H9 (cell line): ENCODE data around the gene ITPR1. TPM values are rescaled to one million over a fixed set of nuclear protein-coding genes. Genes with fewer than 3 reads are reported as not detected.

Experiments used
- DNase-seq: peaks from one replicate; pipeline ENCODE4 v3.0.0-alpha.2; 2017
- H2AFZ ChIP-seq: one replicate; pipeline ENCODE4 v1.6.1; 2013; ENCODE audit warnings: mild to moderate bottlenecking, low read length, control low read depth, moderate library complexity
- H2AK5ac ChIP-seq: 2 replicates; pipeline ENCODE4 v1.6.1; 2013; ENCODE audit warnings: low read length, control low read depth, mixed read lengths; ENCODE audit not compliant: insufficient read length
- H2BK120ac ChIP-seq: one replicate; pipeline ENCODE4 v1.6.1; 2013; ENCODE audit warnings: low read depth, mild to moderate bottlenecking, low read length, control low read depth, inconsistent platforms; ENCODE audit not compliant: poor library complexity, severe bottlenecking
- H2BK12ac ChIP-seq: 2 replicates; pipeline ENCODE4 v1.6.1; 2013; ENCODE audit warnings: low read length, control low read depth, mixed read lengths, low read depth; ENCODE audit not compliant: insufficient read length
- H2BK15ac ChIP-seq: 2 replicates; pipeline ENCODE4 v1.6.1; 2013; ENCODE audit warnings: low read depth, low read length, control low read depth
- H2BK20ac ChIP-seq: one replicate; pipeline ENCODE4 v1.6.1; 2013; ENCODE audit warnings: low read depth, mild to moderate bottlenecking, low read length, control low read depth, inconsistent platforms; ENCODE audit not compliant: poor library complexity, severe bottlenecking
- H2BK5ac ChIP-seq: 2 replicates; pipeline ENCODE4 v1.6.1; 2013; ENCODE audit warnings: low read length, control low read depth, mixed read lengths; ENCODE audit not compliant: insufficient read length
- H3K14ac ChIP-seq: 2 replicates; pipeline ENCODE4 v1.6.1; 2013; ENCODE audit warnings: low read length, control low read depth; ENCODE audit not compliant: insufficient read depth
- H3K18ac ChIP-seq: 2 replicates; pipeline ENCODE4 v1.6.1; 2013; ENCODE audit warnings: low read depth, mild to moderate bottlenecking, mixed read lengths, low read length, control low read depth; ENCODE audit not compliant: insufficient read length
- H3K23ac ChIP-seq: 2 replicates; pipeline ENCODE4 v1.6.1; 2013; ENCODE audit warnings: low read length, control low read depth, mixed read lengths, low read depth; ENCODE audit not compliant: insufficient read length
- H3K23me2 ChIP-seq: 2 replicates; pipeline ENCODE4 v1.6.1; 2013; ENCODE audit warnings: low read depth, mild to moderate bottlenecking, mixed read lengths, low read length, control low read depth; ENCODE audit not compliant: insufficient read length, poor library complexity, severe bottlenecking
- H3K27ac ChIP-seq: 2 replicates; pipeline ENCODE4 v1.5.1; 2013; ENCODE audit warnings: low read length, control low read depth, mixed read lengths, low read depth; ENCODE audit not compliant: insufficient read length
- H3K27me3 ChIP-seq: 2 replicates; pipeline ENCODE4 v1.6.1; 2013; ENCODE audit warnings: low read length, control low read depth, inconsistent platforms; ENCODE audit not compliant: insufficient read depth
- H3K4ac ChIP-seq: 2 replicates; pipeline ENCODE4 v1.6.1; 2013; ENCODE audit warnings: low read depth, mild to moderate bottlenecking, control low read depth, inconsistent platforms, low read length, moderate library complexity
- H3K4me1 ChIP-seq: 2 replicates; pipeline ENCODE4 v1.6.1; 2013; ENCODE audit warnings: low read length, control low read depth, inconsistent platforms; ENCODE audit not compliant: insufficient read depth
- H3K4me2 ChIP-seq: 2 replicates; pipeline ENCODE4 v1.6.1; 2013; ENCODE audit warnings: low read length, control low read depth, mixed read lengths; ENCODE audit not compliant: insufficient read length, insufficient read depth
- H3K56ac ChIP-seq: 2 replicates; pipeline ENCODE4 v1.6.1; 2013; ENCODE audit warnings: low read depth, mild to moderate bottlenecking, mixed read lengths, low read length, control low read depth; ENCODE audit not compliant: insufficient read length
- H3K79me1 ChIP-seq: 2 replicates; pipeline ENCODE4 v1.6.1; 2013; ENCODE audit warnings: low read depth, mild to moderate bottlenecking, moderate library complexity, low read length, control low read depth, inconsistent platforms; ENCODE audit not compliant: insufficient read depth, poor library complexity, severe bottlenecking
- H3K79me2 ChIP-seq: 2 replicates; pipeline ENCODE4 v1.6.1; 2013; ENCODE audit warnings: low read length, control low read depth, inconsistent platforms; ENCODE audit not compliant: insufficient read depth
- H3K9ac ChIP-seq: 2 replicates; pipeline ENCODE4 v1.6.1; 2013; ENCODE audit warnings: low read length, control low read depth, mixed read lengths; ENCODE audit not compliant: insufficient read length; ENCODE audit errors: extremely low read depth
- H3K9me3 ChIP-seq: one replicate; pipeline ENCODE4 v1.6.1; 2013; ENCODE audit warnings: low read depth, low read length, inconsistent platforms; ENCODE audit not compliant: control insufficient read depth
- H3T11ph ChIP-seq: one replicate; pipeline ENCODE4 v1.6.1; 2013; ENCODE audit warnings: mild to moderate bottlenecking, low read length, control low read depth, inconsistent platforms
- H4K20me1 ChIP-seq: one replicate; pipeline ENCODE4 v1.6.1; 2013; ENCODE audit not compliant: control insufficient read depth, insufficient read length, insufficient read depth
- H4K5ac ChIP-seq: 2 replicates; pipeline ENCODE4 v1.6.1; 2013; ENCODE audit warnings: low read depth, mild to moderate bottlenecking, mixed read lengths, low read length, control low read depth; ENCODE audit not compliant: insufficient read length
- H4K8ac ChIP-seq: replicated peaks from 2 replicates; pipeline ENCODE4 v1.6.1; 2013; ENCODE audit warnings: low read length, control low read depth, mixed read lengths, low read depth; ENCODE audit not compliant: insufficient read length
- H4K91ac ChIP-seq: 2 replicates; pipeline ENCODE4 v1.6.1; 2013; ENCODE audit warnings: low read depth, mild to moderate bottlenecking, moderate library complexity, mixed read lengths, low read length, control low read depth; ENCODE audit not compliant: insufficient read length
- H3K27ac Mint-ChIP-seq, 3 experiments: 2 replicates in 2 of 3; 3 replicates in 1 of 3; pipeline ENCODE4 v1.8.0; 2020 to 2021; ENCODE audit warnings: mixed read lengths in 3 of 3, mild to moderate bottlenecking in 1 of 3, moderate library complexity in 1 of 3
- H3K27me3 Mint-ChIP-seq: 2 replicates; pipeline ENCODE4 v1.8.0; 2021; ENCODE audit warnings: low read depth, mild to moderate bottlenecking, moderate library complexity, mixed read lengths
- H3K36me3 Mint-ChIP-seq, 3 experiments: 2 replicates in 2 of 3; 3 replicates in 1 of 3; pipeline ENCODE4 v1.8.0; 2020 to 2021; ENCODE audit warnings: low read depth in 3 of 3, mixed read lengths in 3 of 3; ENCODE audit not compliant: insufficient read depth in 1 of 3
- H3K4me1 Mint-ChIP-seq, 2 experiments: 2 replicates each; pipeline ENCODE4 v1.8.0; 2020; ENCODE audit warnings: mixed read lengths in 2 of 2
- H3K4me3 Mint-ChIP-seq, 2 experiments: 2 replicates in 1 of 2; 3 replicates in 1 of 2; pipeline ENCODE4 v1.8.0; 2020 to 2021; ENCODE audit warnings: mild to moderate bottlenecking in 2 of 2, mixed read lengths in 2 of 2, moderate library complexity in 1 of 2
- H3K9me3 Mint-ChIP-seq, 2 experiments: 2 replicates in 1 of 2; 3 replicates in 1 of 2; pipeline ENCODE4 v1.8.0; 2020; ENCODE audit warnings: mild to moderate bottlenecking in 2 of 2, mixed read lengths in 2 of 2, moderate library complexity in 1 of 2
- CTCF ChIP-seq: fragments of 200-600 bp; sonication (generic); conservative IDR thresholded peaks from 3 replicates; pipeline ENCODE4 v1.8.0; 2021; ENCODE audit warnings: antibody characterized with exemption, mild to moderate bottlenecking
- WGBS: extraction: QIAGEN DNeasy Blood & Tissue Kit; methylation state at CpG from one replicate; pipeline ENCODE4 v1.1.7; 2013; ENCODE audit warnings: missing lambda C conversion rate, low lambda C conversion rate, mixed read lengths; ENCODE audit not compliant: insufficient read length; ENCODE audit errors: extremely low coverage; 5-methylcytosine and 5-hydroxymethylcytosine counted together
- total RNA-seq: library from RNA; stranded (reverse); gene quantifications from 2 replicates; pipeline ENCODE4 v1.2.1, GENCODE V29; 2021

ITPR1 gene
- total RNA-seq, 1 experiment from 2014 or later = 4.2 TPM

DNA sequence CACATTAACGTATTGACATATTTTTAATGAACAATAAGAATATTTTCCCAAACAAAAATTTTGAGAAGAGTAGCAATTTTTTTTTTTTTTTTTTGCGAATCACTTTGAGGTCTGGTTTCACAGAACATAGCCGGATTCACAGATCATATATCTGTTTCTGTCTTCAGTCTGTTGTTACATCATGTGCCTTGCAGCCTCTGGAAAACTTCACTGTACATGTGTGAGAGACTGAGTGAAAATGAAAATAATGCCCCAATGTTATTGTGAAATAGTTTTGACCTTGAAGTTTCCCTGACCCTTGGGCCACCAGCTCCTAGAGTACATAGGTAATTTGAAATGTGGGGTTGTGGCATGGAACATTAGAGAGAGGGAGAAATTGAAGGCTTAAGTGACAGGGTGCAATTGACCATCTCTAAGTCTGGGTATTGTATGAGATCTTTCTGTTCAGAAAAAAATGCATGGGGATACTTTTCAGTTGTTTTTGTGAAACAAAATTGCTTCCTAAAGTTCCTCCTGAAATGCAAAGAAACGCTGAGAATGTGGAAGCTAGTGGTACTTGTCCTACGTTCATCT lies 14.0 kb downstream of the ITPR1 start:
- Histone ChIP-seq H2BK12ac (no peak overlapping the region), H3K23ac (no peak overlapping the region), H3K27me3 (no peaks in the 10 kb centered on the region), H3K18ac (no peak overlapping the region), H4K91ac (no peak overlapping the region), H2BK5ac (no peak overlapping the region), H3K9ac (no peak overlapping the region), H3T11ph (no peak overlapping the region), H2BK120ac (no peak overlapping the region), H3K9me3 (no peaks in the 10 kb centered on the region), H2BK15ac (no peak overlapping the region), H3K23me2 (no peaks in the 10 kb centered on the region), H3K4ac (no peak overlapping the region), H3K27ac (no peak overlapping the region), H3K56ac (no peak overlapping the region), H2AK5ac (no peak overlapping the region), H4K20me1 (no peaks in the 10 kb centered on the region), H3K79me1 (no peaks in the 10 kb centered on the region), H2BK20ac (no peak overlapping the region), H4K5ac (no peak overlapping the region), H2AFZ (no peak overlapping the region), H3K4me2 (no peak overlapping the region), H3K79me2 (no peaks in the 10 kb centered on the region), H4K8ac (no peak overlapping the region), H3K4me1 (peaks cover 4% of the 10 kb centered on the region; the same call in 1 of the 2 replicates), H3K14ac (no peak overlapping the region)
- TF ChIP-seq CTCF = no peak
- DNase-seq = no peak
- Mint-ChIP-seq H3K4me3 (no peak overlapping the region), H3K9me3 (no peaks in the 10 kb centered on the region), H3K36me3 (no peaks in the 10 kb centered on the region), H3K4me1 (peaks cover 5 to 25% of the 10 kb centered on the region in 2 experiments), H3K27ac (no peak overlapping the region), H3K27me3 (no peaks in the 10 kb centered on the region)
- WGBS = no CpG with 5 or more reads among the region's 5 CpGs
